Measurements from ENCODE around the gene DDX10.

- TF ChIP-seq CTCF (IDR thresholded peaks at IDR 0.05; ENCODE audit: insufficient read depth, low read depth, low read length) (no peak), EZH2 (IDR thresholded peaks at IDR 0.05; ENCODE audit: insufficient read depth, low read length) (no peak)
These were observed 212.3 kb downstream of the DDX10 start for GRCh38 chr11:108877178-108877577.
